ENCODE results near the gene FUT6.
"Not testable (repeated sequence)": the region's sequence is repeated elsewhere in the genome, so short reads cannot be mapped to it uniquely, and the experiment has no call there.

FUT6 gene

DNA sequence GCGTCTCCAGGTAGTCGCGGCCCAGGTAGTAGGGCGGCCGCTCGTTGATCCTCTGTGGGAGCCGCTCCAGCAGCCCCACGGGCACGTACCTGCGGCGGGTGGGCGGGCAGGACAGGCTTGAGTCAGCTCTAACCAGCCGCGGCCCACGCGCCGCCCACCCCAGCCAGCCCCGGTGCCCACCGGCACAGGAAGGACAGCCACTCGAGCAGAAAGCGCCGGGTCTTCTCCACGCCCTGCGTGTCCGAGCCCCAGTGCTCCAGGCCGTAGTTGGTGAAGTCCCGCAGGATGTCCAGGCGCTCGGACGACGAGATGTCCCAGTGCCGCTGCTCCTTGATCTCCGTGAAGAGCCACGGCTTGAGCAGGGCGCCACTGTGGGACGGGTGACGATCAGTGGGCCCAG lies 54.1 kb downstream of the FUT6 start:
- no peak for DNase-seq (ENCODE audit: low spot score)

DNA sequence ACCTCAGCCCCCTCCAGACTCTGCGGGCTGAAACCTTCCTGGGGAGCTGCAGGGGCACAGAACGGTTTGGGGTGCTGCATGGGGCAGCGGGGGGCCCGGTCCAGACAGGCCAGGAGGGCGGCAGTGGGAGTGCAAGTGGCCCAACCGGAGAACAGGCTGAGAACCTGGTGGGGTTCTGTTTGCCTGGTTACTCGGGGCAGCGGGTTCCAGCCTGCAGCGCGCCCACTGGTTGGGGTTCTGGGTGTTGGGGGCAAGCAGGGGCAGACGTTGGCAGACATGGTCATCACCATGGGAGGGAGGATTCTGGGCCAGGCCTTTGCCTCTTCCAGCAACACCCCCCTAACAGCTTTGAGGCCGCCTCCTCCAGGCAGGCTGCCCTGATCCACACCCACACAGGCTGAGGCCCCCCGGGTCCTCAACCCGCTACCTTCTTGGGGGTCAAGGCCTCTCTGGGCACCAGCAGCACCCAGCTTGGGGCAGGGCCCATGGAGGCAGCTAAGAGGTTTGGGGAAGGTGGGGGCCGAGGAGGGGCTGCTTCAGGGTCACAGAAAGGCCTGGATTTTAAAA lies 54.8 kb downstream of the FUT6 start, which contains the start of gene PRR22:
Gene PRR22, minus strand, starts transcription at position 166 of the 567 bp plus-strand sequence. Its CDS starts 86 bp downstream, at position 80.
- no peak for DNase-seq (ENCODE audit: low spot score)

GRCh38 chr19:5782945-5783919 lies 56.3 kb downstream of the FUT6 start:
- no peak for DNase-seq (ENCODE audit: low spot score)

GRCh38 chr19:5782322-5782721 lies 57.2 kb downstream of the FUT6 start:
- no peak for DNase-seq (ENCODE audit: low spot score)

- DNase-seq (ENCODE audit: low spot score) = not testable (repeated sequence)
Measured at GRCh38 chr19:5780916-5781315, 58.6 kb downstream of the FUT6 start.
